Erythroblast (primary cell): Measurements from ENCODE around the gene AUTS2.

Experiments used
- DNase-seq, 2 experiments: peaks; one replicate each; lab custom pipeline; 2025; lab: John Stamatoyannopoulos, UW
- GATA1 ChIP-seq: IDR thresholded peaks from 2 replicates; pipeline ENCODE4 v1.6.1; 2011; ENCODE audit warnings: low read depth, mild to moderate bottlenecking, control low read depth, low read length, moderate library complexity
- POLR2A ChIP-seq: IDR thresholded peaks from 2 replicates; pipeline ENCODE4 v1.6.1; 2011; ENCODE audit warnings: mild to moderate bottlenecking, low read length

The AUTS2 gene

GRCh38 chr7:70730451-70731110, 1132.3 kb downstream of the AUTS2 start:
- DNase-seq: no peak

GRCh38 chr7:70733090-70733489, 1134.8 kb downstream of the AUTS2 start:
- no peak for DNase-seq
- TF ChIP-seq POLR2A (no peak), GATA1 (no peak)

More at GRCh38 chr7:70730451-70731110, 1132.3 kb downstream of the AUTS2 start:
- TF ChIP-seq POLR2A (no peak), GATA1 (no peak)

GRCh38 chr7:70734411-70734810, 1136.1 kb downstream of the AUTS2 start:
- DNase-seq: no peak
- TF ChIP-seq POLR2A (no peak), GATA1 (no peak)

- TF ChIP-seq GATA1 (no peak), POLR2A (no peak)
- DNase-seq: no peak
These were observed 1137.0 kb downstream of the AUTS2 start for GRCh38 chr7:70735313-70735712.

- no peak for TF ChIP-seq POLR2A
- TF ChIP-seq GATA1: no peak
- DNase-seq: no peak
These were observed 1138.6 kb downstream of the AUTS2 start for GRCh38 chr7:70736715-70737460.

GRCh38 chr7:70738151-70738885, 1140.0 kb downstream of the AUTS2 start:
- no peak for DNase-seq
- TF ChIP-seq POLR2A: no peak
- no peak for TF ChIP-seq GATA1

- DNase-seq: no peak
- TF ChIP-seq POLR2A (no peak), GATA1 (no peak)
These were observed 1141.5 kb downstream of the AUTS2 start for GRCh38 chr7:70739646-70740210.

GRCh38 chr7:70741666-70742065, 1143.4 kb downstream of the AUTS2 start:
- no peak for DNase-seq
- TF ChIP-seq POLR2A: no peak
- TF ChIP-seq GATA1: no peak

GRCh38 chr7:70743531-70744325, 1145.5 kb downstream of the AUTS2 start:
- TF ChIP-seq GATA1 (no peak), POLR2A (no peak)
- DNase-seq: no peak

GRCh38 chr7:70744492-70744891, 1146.2 kb downstream of the AUTS2 start:
- TF ChIP-seq GATA1 (no peak), POLR2A (no peak)

GRCh38 chr7:70749831-70750230, 1151.6 kb downstream of the AUTS2 start:
- DNase-seq: no peak
- TF ChIP-seq GATA1: no peak
- no peak for TF ChIP-seq POLR2A

More at GRCh38 chr7:70744492-70744891, 1146.2 kb downstream of the AUTS2 start:
- no peak for DNase-seq

GRCh38 chr7:70751895-70752294, 1153.6 kb downstream of the AUTS2 start:
- TF ChIP-seq GATA1 (no peak), POLR2A (no peak)
- DNase-seq: no peak

- no peak for TF ChIP-seq GATA1
- TF ChIP-seq POLR2A: no peak
- DNase-seq: no peak
These were observed 1154.5 kb downstream of the AUTS2 start for GRCh38 chr7:70752794-70753241.
